Measurements from ENCODE around the gene LGALS8.

DNA sequence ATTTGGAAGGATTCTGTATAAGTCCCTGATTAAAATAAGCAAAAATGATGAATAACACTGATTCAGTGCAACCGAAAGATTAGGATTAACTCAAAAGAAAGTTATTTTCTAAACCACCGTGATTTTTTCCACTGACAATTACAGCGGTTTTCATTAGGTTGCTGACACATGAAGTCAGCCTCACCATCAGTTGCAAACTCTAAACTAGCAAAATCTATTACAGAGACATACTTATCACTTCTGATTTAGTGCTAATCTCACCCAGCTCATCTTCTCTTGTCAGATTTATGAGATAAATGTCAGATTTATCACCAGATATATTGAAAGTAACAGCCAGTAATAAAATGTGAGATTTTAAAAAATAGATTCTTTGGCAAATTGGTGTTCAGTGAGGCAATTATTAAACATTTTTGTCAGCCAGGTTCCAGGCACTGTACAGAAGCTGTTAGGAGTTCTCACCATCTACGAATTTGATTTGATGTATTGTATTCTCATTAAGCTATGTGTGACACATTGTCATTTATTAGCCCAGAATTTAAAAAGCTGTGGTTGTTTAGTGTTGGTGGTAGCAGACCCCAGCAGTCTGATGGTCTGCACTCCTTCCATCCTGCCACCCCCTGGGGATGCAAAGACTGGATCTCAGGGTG lies 37.3 kb upstream of the LGALS8 start:
- no peak for TF ChIP-seq POLR2A (IDR thresholded peaks at IDR 0.05; ENCODE audit: low read depth, low read length)
- TF ChIP-seq, protein P1, sequence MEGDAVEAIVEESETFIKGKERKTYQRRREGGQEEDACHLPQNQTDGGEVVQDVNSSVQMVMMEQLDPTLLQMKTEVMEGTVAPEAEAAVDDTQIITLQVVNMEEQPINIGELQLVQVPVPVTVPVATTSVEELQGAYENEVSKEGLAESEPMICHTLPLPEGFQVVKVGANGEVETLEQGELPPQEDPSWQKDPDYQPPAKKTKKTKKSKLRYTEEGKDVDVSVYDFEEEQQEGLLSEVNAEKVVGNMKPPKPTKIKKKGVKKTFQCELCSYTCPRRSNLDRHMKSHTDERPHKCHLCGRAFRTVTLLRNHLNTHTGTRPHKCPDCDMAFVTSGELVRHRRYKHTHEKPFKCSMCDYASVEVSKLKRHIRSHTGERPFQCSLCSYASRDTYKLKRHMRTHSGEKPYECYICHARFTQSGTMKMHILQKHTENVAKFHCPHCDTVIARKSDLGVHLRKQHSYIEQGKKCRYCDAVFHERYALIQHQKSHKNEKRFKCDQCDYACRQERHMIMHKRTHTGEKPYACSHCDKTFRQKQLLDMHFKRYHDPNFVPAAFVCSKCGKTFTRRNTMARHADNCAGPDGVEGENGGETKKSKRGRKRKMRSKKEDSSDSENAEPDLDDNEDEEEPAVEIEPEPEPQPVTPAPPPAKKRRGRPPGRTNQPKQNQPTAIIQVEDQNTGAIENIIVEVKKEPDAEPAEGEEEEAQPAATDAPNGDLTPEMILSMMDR (conservative IDR thresholded peaks at IDR 0.05; ENCODE audit: low read depth, low read length) = no peak
- no peak for TF ChIP-seq CEBPB (IDR thresholded peaks at IDR 0.05; ENCODE audit: low read depth, low read length)
- no peak for TF ChIP-seq MAFK (IDR thresholded peaks at IDR 0.05; ENCODE audit: low read depth, low read length)
- no peak for TF ChIP-seq RCOR1 (IDR thresholded peaks at IDR 0.05; ENCODE audit: insufficient replicate concordance, low read length)
- TF ChIP-seq, protein P2, sequence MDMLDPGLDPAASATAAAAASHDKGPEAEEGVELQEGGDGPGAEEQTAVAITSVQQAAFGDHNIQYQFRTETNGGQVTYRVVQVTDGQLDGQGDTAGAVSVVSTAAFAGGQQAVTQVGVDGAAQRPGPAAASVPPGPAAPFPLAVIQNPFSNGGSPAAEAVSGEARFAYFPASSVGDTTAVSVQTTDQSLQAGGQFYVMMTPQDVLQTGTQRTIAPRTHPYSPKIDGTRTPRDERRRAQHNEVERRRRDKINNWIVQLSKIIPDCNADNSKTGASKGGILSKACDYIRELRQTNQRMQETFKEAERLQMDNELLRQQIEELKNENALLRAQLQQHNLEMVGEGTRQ (IDR thresholded peaks at IDR 0.05; ENCODE audit: low read depth, low read length) = no peak
- TF ChIP-seq BHLHE40 (IDR thresholded peaks at IDR 0.05; ENCODE audit: low read depth, low read length) = no peak
- TF ChIP-seq SMC3 (IDR thresholded peaks at IDR 0.05; ENCODE audit: low read depth, low read length) = no peak
- TF ChIP-seq RAD21 (IDR thresholded peaks at IDR 0.05; ENCODE audit: low read length) = no peak
- TF ChIP-seq, protein P3, sequence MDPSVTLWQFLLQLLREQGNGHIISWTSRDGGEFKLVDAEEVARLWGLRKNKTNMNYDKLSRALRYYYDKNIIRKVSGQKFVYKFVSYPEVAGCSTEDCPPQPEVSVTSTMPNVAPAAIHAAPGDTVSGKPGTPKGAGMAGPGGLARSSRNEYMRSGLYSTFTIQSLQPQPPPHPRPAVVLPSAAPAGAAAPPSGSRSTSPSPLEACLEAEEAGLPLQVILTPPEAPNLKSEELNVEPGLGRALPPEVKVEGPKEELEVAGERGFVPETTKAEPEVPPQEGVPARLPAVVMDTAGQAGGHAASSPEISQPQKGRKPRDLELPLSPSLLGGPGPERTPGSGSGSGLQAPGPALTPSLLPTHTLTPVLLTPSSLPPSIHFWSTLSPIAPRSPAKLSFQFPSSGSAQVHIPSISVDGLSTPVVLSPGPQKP (IDR thresholded peaks at IDR 0.05; ENCODE audit: borderline replicate concordance, low read depth, low read length) = no peak
- TF ChIP-seq MAZ (IDR thresholded peaks at IDR 0.05; ENCODE audit: borderline replicate concordance, low read depth, low read length) = no peak
- TF ChIP-seq RFX5 (IDR thresholded peaks at IDR 0.05; ENCODE audit: low read depth, low read length) = no peak
- TF ChIP-seq NFE2L2 (IDR thresholded peaks at IDR 0.05; ENCODE audit: low read depth, low read length) = no peak
- no peak for TF ChIP-seq MXI1 (IDR thresholded peaks at IDR 0.05; ENCODE audit: borderline replicate concordance, low read depth, low read length)

All from IMR-90 (cell line).